HEK293T (cell line): ENCODE results near the gene MEGF9.
"Not testable (repeated sequence)": the region's sequence is repeated elsewhere in the genome, so short reads cannot be mapped to it uniquely, and the experiment has no call there.

Experiments used
- CTCF ChIA-PET: fragments of 350-600 bp; formaldehyde crosslinking; extraction: SDS; loops from one replicate; lab custom pipeline; 2021; ENCODE audit warnings: antibody characterized with exemption, inconsistent platforms; lab: Yijun Ruan, JAX
- POLR2A ChIA-PET: fragments of 350-600 bp; formaldehyde crosslinking; extraction: SDS; loops from one replicate; lab custom pipeline; 2020; ENCODE audit warnings: antibody characterized with exemption, inconsistent platforms; lab: Yijun Ruan, JAX
- DNase-seq: peaks from one replicate; pipeline ENCODE4 v3.0.0; 2012; ENCODE audit warnings: mixed read lengths; ENCODE audit errors: extremely low spot score
- ARNT ChIP-seq: fragments of 450-650 bp; IDR thresholded peaks from 2 replicates; pipeline ENCODE4 v1.6.1; 2017; ENCODE audit warnings: mild to moderate bottlenecking
- BHLHE40 ChIP-seq: fragments of 450-650 bp; IDR thresholded peaks from 2 replicates; pipeline ENCODE4 v1.6.1; 2016; ENCODE audit warnings: mild to moderate bottlenecking, moderate library complexity, borderline replicate concordance
- CTBP1 ChIP-seq: fragments of 450-650 bp; IDR thresholded peaks from 2 replicates; pipeline ENCODE4 v1.6.1; 2016; ENCODE audit warnings: borderline replicate concordance
- ELF4 ChIP-seq: fragments of 450-650 bp; IDR thresholded peaks from 2 replicates; pipeline ENCODE4 v1.6.1; 2017; ENCODE audit warnings: antibody characterized with exemption
- FOXA1 ChIP-seq: fragments of 450-650 bp; IDR thresholded peaks from 2 replicates; pipeline ENCODE4 v1.6.1; 2016; ENCODE audit warnings: mild to moderate bottlenecking
- FOXK2 ChIP-seq: fragments of 450-650 bp; IDR thresholded peaks from 2 replicates; pipeline ENCODE4 v1.6.1; 2016; ENCODE audit warnings: mild to moderate bottlenecking
- FOXM1 ChIP-seq: fragments of 450-650 bp; IDR thresholded peaks from 2 replicates; pipeline ENCODE4 v1.6.1; 2017; ENCODE audit warnings: mild to moderate bottlenecking, borderline replicate concordance
- HDGF ChIP-seq: fragments of 450-650 bp; IDR thresholded peaks from 2 replicates; pipeline ENCODE4 v1.6.1; 2017; ENCODE audit warnings: antibody characterized with exemption, borderline replicate concordance
- L3MBTL2 ChIP-seq: fragments of 450-650 bp; conservative IDR thresholded peaks from 2 replicates; pipeline ENCODE4 v1.6.1; 2016; ENCODE audit warnings: mild to moderate bottlenecking
- LEF1 ChIP-seq: fragments of 450-650 bp; IDR thresholded peaks from 2 replicates; pipeline ENCODE4 v1.6.1; 2017; ENCODE audit warnings: mild to moderate bottlenecking, borderline replicate concordance
- NFRKB ChIP-seq: fragments of 450-650 bp; IDR thresholded peaks from 2 replicates; pipeline ENCODE4 v1.6.1; 2016; ENCODE audit warnings: mild to moderate bottlenecking, moderate library complexity
- PKNOX1 ChIP-seq: fragments of 450-650 bp; IDR thresholded peaks from 2 replicates; pipeline ENCODE4 v1.6.1; 2016
- SP1 ChIP-seq: fragments of 450-650 bp; IDR thresholded peaks from 2 replicates; pipeline ENCODE4 v1.6.1; 2017
- SUZ12 ChIP-seq: fragments of 450-650 bp; IDR thresholded peaks from 2 replicates; pipeline ENCODE4 v1.6.1; 2016; ENCODE audit warnings: mild to moderate bottlenecking
- TARDBP ChIP-seq: fragments of 450-650 bp; IDR thresholded peaks from 2 replicates; pipeline ENCODE4 v1.6.1; 2016
- ZNF384 ChIP-seq: fragments of 450-650 bp; IDR thresholded peaks from 2 replicates; pipeline ENCODE4 v1.6.1; 2016

Gene MEGF9

GRCh38 chr9:120642129-120642770 is 72.0 kb downstream of the MEGF9 start:
- TF ChIP-seq PKNOX1 (no peak), NFRKB (no peak), BHLHE40 (no peak), CTBP1 (no peak), ELF4 (no peak), SUZ12 (no peak), FOXM1 (no peak), SP1 (no peak), FOXK2 (no peak), HDGF (no peak), LEF1 (no peak), ZNF384 (no peak), ARNT (no peak), FOXA1 (no peak), L3MBTL2 (no peak), TARDBP (no peak)
- DNase-seq: no peak
- POLR2A ChIA-PET: no interaction called here
- CTCF ChIA-PET: no interaction called here

GRCh38 chr9:120640874-120641273 is 73.4 kb downstream of the MEGF9 start:
- CTCF ChIA-PET, POLR2A ChIA-PET, DNase-seq: not testable (repeated sequence)

- CTCF ChIA-PET: no interaction called here
- no peak for TF ChIP-seq SUZ12
- no peak for TF ChIP-seq PKNOX1
- no peak for TF ChIP-seq ELF4
- TF ChIP-seq FOXK2: no peak
- TF ChIP-seq NFRKB: no peak
- no peak for TF ChIP-seq CTBP1
- TF ChIP-seq FOXM1: no peak
- no peak for TF ChIP-seq TARDBP
- no peak for TF ChIP-seq L3MBTL2
- no peak for TF ChIP-seq ARNT
- no peak for TF ChIP-seq ZNF384
- no peak for TF ChIP-seq SP1
- POLR2A ChIA-PET: no interaction called here
- no peak for DNase-seq
These were observed 73.9 kb downstream of the MEGF9 start for GRCh38 chr9:120640380-120640779.

- ChIA-PET POLR2A (no interaction called here), CTCF (no interaction called here)
- no peak for DNase-seq
- TF ChIP-seq ZNF384 (no peak), ELF4 (no peak), BHLHE40 (no peak), ARNT (no peak), NFRKB (no peak), FOXK2 (no peak), SP1 (no peak), FOXM1 (no peak), HDGF (no peak), LEF1 (no peak), FOXA1 (no peak), PKNOX1 (no peak), TARDBP (no peak), CTBP1 (no peak)
These were observed 76.4 kb downstream of the MEGF9 start for GRCh38 chr9:120637919-120638318.

- POLR2A ChIA-PET: no interaction called here
- TF ChIP-seq FOXK2 (no peak), ARNT (no peak), HDGF (no peak), CTBP1 (no peak), LEF1 (no peak), L3MBTL2 (no peak), ZNF384 (no peak), SUZ12 (no peak), BHLHE40 (no peak), TARDBP (no peak), SP1 (no peak), ELF4 (no peak), FOXA1 (no peak), NFRKB (no peak), PKNOX1 (no peak), FOXM1 (no peak)
- CTCF ChIA-PET: no interaction called here
- no peak for DNase-seq
These were observed 77.9 kb downstream of the MEGF9 start for GRCh38 chr9:120636194-120636957.
